Stimulated activated CD4-positive, alpha-beta T cell treated with anti-CD3 and anti-CD28 coated beads, Interleukin-12 subunit alpha, Interleukin-12 subunit beta, amount 100 ng/mL, for 24 hours (primary cell): ENCODE measurements around the gene OR10H2.
"Not testable (repeated sequence)": the region's sequence is repeated elsewhere in the genome, so short reads cannot be mapped to it uniquely, and the experiment has no call there.

Experiments
- DNase-seq, 2 experiments: peaks; one replicate each; pipeline ENCODE4 v3.0.0-alpha.2; 2020; ENCODE audit warnings: low read depth in 2 of 2

OR10H2 gene

DNA sequence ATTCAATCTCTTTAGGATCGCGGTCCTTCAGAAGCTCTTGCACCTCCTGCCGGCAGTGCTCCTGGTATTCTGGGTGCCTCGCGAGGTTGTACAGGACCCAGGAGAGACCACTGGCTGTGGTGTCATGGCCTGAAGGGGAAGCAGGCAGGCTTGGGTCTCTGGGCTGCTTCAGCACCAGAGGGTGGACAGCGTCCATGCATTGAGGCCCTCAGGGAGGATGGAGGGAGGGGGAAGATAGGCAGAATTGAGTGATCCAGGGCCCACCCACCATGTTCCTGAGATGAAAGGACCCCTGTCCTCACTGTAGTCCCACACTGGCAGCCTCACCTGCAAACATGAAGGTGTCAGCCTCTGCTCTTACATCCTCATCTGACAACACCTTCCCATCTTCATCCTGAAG lies 41.8 kb downstream of the OR10H2 start:
- no peak for DNase-seq

DNA sequence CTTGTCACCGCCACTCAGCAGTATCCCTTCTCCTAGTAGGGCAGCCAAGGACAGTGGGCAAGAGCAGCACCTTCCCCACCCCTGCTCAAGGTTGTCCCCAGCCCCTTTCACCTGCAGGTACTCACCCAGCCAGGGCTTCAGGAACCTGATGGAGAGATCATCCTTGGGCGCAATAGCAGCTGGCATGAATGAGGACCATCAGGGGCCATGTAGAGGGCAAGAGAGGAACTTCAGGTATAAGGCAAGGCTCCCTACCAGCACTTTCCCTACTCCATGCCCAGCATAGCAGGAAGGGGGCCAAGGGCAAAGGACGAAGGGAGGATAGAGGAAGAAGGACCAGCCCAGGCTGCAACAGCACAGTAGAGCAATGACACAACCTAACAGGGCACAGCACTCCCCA lies 46.3 kb downstream of the OR10H2 start:
- not testable (repeated sequence) for DNase-seq

DNA sequence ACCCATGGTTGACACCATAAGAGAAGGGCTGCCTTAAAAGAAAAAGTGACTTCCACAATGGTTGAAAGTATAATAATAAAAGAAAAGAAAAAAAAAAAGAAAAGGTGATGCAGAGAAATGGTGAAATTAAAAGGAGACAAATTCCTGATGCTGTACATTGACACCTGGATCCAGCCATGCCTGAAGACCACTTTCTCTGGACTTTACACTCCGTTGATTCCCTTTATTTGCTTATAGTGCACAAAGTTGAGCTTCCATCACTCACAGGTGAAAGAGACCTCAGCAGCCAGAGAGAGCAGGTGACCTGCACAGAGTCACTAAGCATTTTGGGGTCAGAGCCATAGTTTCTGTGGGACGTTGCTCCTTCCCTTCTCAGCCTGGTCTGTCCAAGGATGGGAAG lies 47.4 kb downstream of the OR10H2 start:
- no peak for DNase-seq

DNA sequence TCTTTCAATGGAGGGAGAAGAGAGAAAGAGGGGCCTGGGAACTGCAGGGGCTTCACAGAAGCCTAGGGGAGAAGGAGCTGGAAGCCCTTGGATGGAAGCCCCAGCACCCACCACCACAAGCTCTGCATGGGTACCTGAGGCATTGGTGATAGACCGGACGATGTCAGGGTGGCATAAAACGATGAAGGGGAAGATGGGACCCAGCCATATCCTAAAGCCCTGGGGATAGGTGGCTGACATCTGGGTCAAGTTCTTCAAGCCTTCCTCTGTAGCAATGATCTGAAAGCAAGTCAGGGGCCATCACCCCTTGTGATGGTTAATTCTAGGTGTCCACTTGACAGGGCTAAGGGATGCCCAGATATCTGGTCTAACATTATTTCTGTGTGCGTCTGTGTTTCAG lies 48.4 kb downstream of the OR10H2 start:
- DNase-seq, result no peak

DNA sequence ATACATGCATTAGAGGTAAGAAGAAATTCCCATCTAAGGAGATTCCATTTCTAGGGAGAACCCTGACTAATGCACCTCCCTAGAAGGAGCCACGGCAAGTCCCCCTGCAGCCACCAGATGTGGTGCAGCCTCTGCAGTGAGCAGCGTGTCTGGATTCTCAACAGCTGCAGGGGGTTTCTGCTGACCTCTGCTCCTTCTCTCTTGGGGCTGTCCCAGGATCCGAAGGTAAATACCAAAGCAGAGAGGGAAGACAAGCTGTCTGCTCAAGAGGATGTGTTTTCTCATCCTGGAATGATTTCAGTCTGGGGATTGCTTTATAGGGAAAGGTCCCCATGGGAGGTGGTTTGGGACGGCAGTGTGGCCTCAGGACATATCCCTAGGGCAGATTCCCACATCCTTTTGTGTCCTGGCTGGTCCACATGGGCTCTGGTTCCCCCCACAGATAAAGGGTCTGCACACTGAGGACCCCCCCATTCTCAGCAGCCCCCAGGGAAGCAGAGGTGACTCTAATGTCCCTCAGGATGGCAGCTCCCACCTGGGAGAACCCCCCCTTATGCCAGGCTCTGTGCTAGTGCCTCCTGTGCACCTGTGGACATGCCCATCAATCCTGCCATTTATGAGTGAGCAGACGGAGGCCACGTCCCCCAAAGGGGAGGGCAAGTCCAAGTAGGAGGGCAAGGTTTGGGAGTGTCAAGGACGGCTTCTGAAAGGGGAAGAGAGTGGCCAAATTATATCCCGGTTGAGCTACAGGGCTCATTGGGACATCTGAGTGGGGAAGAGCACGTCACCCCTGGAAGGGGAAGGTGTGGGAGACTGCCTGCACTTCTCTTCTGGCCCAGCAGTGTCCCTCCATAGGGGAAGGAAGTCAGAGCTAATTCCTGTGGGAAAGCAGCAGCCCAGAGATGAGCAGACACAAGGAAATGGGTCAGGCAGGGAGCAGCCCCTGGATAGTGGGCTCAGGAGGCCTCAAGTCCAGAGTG lies 49.5 kb downstream of the OR10H2 start:
- no peak for DNase-seq
